C1 segment of cervical spinal cord (tissue), 14 donors: ENCODE measurements around the gene DPYSL5.
A peak's percentile ranks its signal among the peaks of the same experiment; 100 is the strongest.
"Not testable (repeated sequence)": the region's sequence is repeated elsewhere in the genome, so short reads cannot be mapped to it uniquely, and the experiment has no call there.

Experiments used
- DNase-seq, 14 donors: peaks; one replicate each; lab custom pipeline; 2025; lab: John Stamatoyannopoulos, UW

DPYSL5 gene

DNA sequence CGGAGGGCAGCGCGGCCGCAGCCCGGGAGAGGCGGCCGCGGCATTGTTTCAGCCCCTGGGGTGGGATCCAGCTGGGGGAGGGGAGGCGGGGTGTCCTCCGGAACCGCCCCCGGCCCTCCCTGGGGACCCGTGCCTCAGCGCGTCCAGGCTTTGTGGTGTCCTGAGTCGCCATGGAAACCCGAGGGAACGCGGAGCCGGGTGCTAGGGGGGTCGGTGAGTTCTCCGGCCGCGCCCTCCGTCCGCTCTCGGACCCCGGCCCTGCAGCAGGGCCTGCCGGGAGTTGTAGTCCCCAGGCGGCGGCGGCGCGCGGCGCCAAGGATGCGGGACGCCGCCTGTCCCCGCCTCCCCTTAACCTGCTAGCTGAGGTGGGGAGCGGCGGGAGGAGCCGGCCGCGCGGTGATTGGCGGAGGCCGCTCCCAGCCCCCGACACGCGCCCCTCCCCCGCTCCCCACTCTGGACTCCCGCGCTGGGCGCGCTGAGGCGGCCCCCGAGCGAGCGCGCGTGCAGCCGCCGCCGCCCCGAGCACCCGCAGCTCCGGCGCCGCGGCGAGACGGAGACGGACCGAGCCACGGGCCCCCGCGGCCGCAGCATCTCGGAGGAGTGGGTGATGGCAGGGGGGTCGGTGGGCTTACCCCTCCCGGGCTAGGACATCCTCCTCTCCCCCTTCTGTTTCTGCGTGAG is at the start of gene DPYSL5:
Gene DPYSL5 (plus strand): TSS at position 478 of the 681 bp plus-strand sequence. CDS start 50,368 bp downstream, outside the sequence.
- peak in 6 of 14 donors; percentile 45 to 80 (median 56) for DNase-seq

- DNase-seq = no peak
These were observed 46.6 kb upstream of the DPYSL5 start for GRCh38 chr2:26801328-26801727.

DNA sequence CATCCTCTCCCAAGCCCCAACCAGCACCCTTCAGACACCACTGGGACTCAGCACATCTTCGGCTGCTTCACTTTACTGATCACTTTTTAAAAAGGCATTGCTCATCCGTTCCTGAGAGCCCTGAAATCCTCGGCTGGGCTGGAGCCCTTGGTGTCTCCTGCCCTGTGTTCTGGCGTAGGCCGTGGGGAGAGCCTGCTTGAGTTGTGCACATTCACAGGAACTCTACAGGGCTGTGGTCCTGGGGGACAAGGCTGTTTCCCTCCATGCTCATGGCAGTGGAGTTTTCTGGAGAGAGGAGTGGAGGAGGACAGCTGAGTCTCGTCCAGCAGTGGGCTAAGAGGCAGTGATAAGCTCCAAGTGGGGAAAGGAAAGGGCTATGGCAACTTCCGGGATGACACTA is 46.1 kb upstream of the DPYSL5 start:
- no peak for DNase-seq

DNA sequence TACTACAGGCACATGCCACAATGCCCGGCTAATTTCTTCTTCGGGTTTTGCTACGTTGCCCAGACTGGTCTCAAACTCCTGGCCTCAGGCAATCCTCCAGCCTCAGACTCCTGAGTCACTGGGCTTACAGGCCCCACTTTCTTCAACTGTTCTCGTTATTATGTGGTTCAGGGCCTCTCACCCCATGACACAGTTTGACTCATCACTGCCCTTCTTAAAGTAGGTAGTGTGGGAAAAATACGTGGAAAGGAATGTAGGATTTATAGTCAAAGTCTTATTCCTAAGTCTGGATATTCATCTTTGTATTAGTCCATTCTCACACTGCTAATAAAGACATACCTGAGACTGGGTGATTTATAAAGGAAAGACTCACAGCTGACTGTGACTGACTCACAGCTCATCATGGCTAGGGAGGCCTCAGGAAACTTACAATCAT is 42.7 kb upstream of the DPYSL5 start:
- no peak for DNase-seq

DNA sequence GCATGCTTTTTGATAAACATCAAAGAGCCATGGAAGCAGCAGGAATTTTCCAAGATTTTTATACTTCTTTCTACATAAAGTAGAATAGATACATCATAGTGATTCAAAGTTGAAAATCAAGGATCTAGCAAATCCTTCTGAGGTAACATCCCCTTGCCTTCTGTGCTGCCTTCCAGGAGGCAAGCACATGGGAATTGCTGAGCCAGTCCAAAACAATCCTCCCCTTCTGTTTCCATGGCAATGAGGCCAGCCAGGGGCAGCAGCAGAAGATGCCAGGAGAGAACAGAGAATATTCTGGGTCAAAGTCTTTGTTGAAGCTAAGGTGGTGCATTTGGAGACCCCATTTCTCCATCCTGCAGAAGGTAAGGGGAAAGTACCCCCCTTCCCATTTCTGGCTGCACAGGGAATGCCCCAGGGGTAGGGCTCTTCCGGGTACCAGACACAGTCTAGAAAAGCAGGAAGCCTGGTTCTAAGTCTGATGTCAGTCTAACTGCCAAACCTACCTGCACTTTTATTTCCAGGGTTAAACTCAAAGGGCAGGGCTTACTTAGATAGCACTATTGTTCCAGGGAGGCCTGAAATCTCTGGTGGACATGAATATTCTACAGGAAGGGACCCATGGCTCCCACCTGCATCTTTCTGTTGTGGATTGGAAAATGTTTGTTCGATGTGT is 40.0 kb upstream of the DPYSL5 start:
- DNase-seq = peak in 2 of 14 donors; percentile 14 to 59

DNA sequence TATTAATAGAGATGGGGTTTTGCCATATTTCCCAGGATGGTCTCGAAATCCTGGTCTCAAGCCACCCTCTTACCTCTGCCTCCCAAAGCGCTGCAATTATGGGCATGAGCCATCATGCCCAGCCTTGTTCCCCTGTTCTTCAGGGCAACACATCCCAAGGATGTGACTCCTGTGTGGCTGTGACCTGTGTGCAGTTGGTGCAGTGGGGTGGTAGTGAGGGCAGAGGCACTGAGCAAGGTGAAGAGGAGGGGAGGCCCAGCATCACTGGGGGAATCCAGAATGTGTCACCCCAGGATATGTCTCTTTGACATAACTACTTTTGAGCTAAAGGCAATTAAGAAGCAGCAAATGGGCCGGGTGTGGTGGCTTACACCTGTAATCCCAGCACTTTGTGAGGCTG is 38.7 kb upstream of the DPYSL5 start:
- no peak for DNase-seq

DNA sequence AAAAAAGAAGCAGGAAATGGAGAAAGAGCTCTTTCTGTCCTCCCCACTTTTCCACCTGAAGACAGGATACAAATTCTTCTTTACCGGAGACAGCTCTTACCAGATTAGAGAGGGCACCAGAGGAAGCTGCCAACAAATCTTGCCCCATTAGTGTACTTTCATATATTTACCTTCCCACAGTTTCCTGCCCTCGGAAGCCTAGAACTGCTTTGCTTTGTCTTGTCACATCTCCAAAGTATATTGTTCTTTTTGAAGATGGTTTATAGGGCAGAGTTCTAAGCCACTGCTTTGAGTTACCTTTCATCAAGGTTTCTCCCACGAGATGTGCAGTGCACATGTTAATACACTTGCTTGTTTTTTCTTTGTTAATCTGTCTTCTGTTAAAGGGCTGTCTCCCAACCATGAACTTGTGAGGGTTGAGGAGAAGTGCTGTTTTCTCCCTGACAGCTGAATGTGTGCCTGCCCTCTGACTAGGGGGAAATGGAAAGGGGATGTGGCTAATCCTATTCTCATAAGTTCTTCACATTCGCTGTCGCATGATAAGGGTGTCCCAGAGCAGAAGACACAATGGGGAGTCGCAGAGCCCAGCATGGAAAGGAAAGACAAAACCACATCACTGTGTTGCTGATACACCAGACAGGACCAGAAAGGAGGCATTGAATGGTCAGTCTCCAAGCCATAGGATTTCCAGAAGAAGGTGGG is 37.9 kb upstream of the DPYSL5 start:
- DNase-seq = peak in 3 of 14 donors; percentile 12 to 29 (median 19)

DNA sequence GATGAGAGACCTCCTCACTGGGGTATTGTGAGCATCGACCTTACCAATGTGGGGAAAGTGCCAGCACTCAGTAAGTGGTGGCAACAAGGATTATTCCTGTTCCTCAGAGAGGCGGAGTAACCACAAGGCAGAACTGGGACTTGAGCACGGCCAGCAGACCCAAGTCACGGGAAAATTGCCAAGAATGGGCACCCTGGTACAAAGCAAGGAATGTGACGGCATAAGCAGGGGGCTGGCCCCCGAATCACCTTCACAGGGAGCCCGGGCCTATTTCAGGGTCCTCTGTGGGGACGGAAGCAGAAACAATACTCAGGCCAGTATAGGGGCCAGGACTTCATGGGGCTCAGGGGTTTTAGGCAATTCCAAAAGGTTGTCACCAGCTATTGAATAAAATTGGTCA is 36.7 kb upstream of the DPYSL5 start:
- DNase-seq = no peak

DNA sequence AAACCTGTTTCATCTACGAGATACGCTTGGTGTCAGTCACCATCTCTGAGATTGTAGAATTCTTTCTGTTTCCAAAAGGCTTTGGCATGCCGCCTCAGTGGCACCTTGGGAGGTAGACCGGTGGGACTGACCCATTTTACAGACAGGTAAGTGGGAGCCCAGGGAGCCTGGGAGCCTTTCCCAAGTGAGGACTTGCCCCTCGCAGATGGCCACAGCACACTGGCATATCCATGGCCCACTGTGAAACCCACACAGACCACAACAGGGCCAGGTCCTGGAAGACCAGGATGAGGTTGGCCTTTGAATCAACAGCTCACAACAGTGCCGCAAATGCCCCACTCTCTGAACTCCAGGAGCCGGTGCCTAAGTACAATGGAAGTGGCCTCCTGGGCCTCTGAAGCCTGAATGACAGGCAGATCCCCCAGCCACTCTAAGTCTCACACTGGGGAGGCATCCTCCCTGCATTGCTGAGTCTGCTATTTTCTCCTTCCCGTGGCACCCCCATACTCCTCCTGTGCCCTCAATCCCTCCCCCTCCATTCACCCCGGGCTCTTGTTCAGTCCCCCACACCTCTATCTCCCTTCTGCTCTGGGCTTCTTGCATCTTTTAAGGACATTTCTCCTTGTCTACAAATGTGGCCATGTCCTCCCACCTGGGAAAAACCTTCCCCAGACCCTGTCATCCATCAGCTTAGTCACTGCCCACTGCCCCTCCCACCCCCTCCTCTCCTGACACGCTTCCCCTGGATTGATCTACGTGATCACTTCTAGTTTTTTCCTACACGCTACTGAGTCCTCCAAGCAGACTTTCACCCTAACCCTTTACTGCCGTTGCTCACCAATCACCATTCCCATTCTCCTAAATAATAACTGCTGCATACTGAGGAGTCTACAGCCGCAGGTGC is 35.9 kb upstream of the DPYSL5 start:
- DNase-seq = no peak

DNA sequence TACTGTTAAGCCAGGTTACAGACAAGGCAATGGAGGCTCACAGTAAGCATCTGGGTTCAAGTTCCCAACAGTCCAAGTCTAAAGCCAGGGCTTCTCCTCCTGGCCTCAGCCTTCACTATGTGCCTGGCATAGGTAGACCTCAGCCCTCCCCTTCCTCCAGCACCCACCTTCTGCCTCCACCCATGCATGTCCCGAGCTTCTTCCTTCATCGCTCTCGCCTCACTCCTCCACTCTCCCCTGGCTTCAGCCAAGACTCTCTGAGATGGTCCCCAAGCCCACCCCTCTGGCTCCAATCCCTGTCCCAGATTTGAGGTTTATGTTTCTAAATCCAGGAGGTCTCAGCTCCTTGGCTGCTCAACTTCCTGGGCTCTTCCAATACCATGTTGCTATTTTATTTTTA is 35.2 kb upstream of the DPYSL5 start:
- DNase-seq = no peak

DNA sequence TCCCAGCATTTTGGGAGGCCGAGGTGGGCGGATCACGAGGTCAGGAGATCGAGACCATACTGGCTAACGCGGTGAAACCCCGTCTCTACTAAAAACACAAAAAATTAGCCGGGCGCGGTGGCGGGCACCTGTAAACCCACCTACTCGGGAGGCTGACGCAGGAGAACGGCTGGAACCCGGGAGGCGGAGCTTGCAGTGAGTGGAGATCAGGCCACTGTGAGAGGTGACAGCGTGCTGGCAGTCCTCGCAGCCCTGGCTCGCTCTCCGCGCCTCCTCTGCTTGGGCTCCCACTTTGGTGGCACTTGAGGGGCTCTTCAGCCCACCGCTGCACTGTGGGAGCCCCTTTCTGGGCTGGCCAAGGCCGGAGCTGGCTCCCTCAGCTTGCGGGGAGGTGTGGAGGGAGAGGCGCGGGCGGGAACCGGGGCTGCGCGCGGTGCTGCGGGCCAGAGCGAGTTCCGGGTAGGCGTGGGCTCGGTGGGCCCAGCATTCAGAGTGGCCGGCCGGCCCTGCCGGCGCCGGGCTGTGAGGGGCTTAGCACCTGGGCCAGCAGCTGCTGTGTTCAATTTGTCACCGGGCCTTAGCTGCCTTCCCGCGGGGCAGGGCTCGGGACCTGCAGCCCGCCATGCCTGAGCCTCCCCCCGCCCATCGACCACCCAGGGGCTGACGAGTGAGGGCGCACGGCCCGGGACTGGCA is 33.7 kb upstream of the DPYSL5 start:
- not testable (repeated sequence) for DNase-seq

GRCh38 chr2:26816893-26817292 is 31.0 kb upstream of the DPYSL5 start:
- DNase-seq = no peak

DNA sequence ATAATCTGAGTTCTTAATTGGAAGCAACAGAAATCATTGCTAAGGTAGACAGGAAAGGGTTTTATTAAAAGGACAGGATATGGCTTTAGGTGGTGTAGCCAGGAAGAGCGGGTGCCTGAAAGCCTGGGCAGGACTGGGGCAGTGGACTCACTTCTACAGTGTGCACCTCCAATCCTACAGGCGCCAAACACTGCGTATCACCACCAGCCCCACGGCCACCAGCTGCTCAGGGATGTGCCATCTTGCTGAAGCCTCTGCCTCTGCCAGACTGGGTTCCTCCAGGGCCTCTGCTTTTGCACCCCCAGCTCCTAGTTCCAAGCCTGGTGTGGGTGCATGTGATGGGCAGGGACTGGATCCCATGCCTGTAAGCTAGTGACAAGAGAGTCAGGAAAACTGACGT is 29.7 kb upstream of the DPYSL5 start:
- no peak for DNase-seq

- no peak for DNase-seq
These were observed 29.0 kb upstream of the DPYSL5 start for GRCh38 chr2:26818972-26819371.

- DNase-seq = no peak
These were observed 27.0 kb upstream of the DPYSL5 start for GRCh38 chr2:26820932-26821331.

DNA sequence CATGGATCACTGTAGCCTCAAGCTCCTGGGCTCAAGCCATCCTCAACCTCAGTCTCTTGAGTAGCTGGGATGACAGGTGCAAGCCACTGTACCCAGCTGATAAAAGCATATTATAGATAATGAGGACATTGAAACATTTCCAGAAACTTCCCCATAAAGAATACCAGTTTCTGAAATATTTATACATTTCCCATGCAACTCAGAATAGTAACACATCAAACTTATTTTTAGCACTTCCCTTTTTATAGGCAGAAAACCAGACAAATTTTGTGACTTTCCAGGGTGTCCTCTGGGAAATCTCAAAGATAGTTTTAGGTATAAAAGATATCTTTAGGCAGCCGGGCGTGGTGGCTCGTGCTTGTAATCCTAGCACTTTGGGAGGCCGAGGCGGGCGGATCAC is 25.1 kb upstream of the DPYSL5 start:
- DNase-seq = no peak

DNA sequence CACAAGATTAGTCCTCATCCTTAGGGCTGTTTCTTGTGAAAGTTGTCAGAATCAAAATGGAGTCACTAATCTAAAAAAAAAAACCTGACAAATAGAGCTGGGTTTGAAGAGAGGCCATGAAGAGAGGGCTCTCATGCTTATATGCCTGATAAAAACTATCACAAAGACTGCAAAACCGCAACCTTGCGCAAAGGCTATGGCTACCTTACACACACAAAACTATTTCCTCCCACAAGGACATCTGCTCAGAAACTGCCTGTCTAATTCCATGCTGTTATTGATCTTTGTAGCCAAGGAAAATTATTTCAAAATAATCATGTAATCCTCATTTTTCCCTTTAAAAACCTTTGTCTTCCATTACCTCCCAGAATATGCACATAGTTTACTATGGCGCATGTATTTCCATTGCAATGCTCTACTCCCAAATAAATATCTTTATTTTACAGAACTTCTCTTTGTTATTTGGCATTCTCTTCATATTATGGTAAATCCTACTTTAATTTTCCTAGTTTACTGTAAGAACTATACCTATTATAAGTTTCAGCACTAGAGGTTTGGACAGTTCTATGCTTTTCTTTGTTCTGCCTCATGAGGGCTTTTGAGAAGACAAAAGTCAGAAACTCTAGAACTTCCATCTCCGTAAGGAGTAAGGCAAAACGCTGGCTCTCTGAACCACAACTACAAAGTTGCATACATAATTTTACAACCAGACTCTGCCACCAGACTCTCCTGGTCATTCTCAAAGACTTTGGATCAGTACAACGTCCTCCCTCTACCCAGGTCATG is 9.6 kb upstream of the DPYSL5 start:
- DNase-seq = no peak

- DNase-seq = no peak
These were observed 6.9 kb upstream of the DPYSL5 start for GRCh38 chr2:26840937-26841610.

DNA sequence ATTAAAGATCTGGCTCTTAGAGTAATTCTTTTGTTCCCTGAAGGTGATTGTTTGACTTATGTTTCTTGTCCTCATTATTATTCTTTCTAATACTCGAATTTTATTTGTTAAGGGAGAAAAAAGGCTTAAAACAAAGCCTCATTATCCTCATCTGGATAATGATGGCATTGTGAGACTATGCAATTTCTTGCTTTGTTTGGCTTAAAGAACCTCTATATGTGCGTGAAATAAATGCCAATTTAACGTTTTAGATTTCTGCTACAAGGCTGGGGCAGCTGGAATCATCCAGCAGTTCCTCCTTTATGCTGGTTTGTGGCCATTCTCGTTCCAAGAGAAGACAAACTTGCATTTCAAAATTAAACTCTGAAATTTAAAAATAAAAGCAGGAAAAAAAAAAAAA is 4.9 kb upstream of the DPYSL5 start:
- DNase-seq = no peak

DNA sequence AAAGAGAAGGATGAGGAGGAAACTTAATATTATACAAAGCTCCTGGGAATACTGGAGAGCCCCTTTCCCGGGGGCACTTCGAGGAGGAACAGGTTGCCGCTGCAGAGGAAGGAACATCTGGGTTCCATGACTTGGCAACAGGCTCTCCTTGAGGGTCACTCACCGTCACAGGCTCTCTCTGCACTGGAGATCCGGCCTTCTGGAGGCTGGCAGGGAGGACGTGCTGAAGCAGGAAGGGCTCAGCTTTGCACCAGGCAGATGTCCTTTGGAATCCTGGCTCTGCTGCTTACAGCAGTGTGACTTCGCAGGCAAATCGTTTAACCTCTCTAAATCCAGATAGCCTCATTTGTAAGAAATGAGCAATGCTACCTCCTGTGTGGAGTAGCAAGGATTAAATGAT is 2.9 kb upstream of the DPYSL5 start:
- DNase-seq = no peak
